ENCODE measurements around the gene MREG. TPM values are rescaled to one million over a fixed set of nuclear protein-coding genes. Genes with fewer than 3 reads are reported as not detected.

The MREG gene
- total and polyA plus RNA-seq, 9 of the 15 experiments (the other 6 are each of a cell fraction or from before 2014, with no cell fraction given): 0.77 to 3.8 (median 2.3) TPM

DNA sequence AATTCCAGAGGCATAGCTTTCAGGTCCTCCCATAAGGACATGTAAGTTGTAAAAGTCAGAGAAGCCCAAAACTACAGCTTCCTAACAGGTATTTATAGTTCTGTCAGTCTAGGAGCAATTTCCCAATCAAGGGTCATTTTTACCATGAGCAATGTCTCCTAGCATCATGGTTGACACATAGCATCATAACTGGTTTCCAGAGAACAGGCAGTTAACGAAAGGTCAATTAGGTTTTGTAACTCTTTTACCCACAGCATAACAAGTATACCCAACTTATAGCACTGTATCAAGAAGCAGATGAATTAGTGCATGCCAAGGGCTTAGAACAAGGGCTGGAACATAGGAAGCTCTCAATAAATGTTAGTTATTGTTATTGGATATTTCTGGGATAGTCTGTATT lies 110.1 kb downstream of the MREG start:
- H3K4me2 ChIP-seq (ENCODE audit: insufficient read depth, low read length): no peak overlapping the region
- H3K4me3 ChIP-seq: no peak overlapping the region
- FAIRE-seq (no peak), ATAC-seq (no peak), DNase-seq (ENCODE audit: extremely low read depth in 1 of 4, low spot score in 3 of 4) (no peak)
- no peaks in the 10 kb centered on the region for H3K27me3 ChIP-seq (ENCODE audit: control insufficient read depth in 2 of 2, insufficient read depth in 2 of 2, low read length in 2 of 2)
- H3K36me3 ChIP-seq (ENCODE audit: control insufficient read depth, insufficient read depth, low read length): no peaks in the 10 kb centered on the region
- BruUV-seq (replicated peaks): no TSS peak
- H2AFZ ChIP-seq (ENCODE audit: low read depth, low read length): no peak overlapping the region
- H4K20me1 ChIP-seq (replicated peaks; ENCODE audit: control insufficient read depth, insufficient read depth, low read length): no peaks in the 10 kb centered on the region
- ChIA-PET CTCF (ENCODE audit: low intra/inter-chr PET ratio) (no interaction called here), POLR2A (interaction anchor here (1.2 kb wide), 1 partner anchor 11 kb away, joined by 3 read pairs; no protein-coding TSS in a partner anchor)
- no peak overlapping the region for H3K9ac ChIP-seq (ENCODE audit: insufficient read depth in 1 of 2, low read depth in 2 of 2, low read length in 2 of 2)
- intact Hi-C loops (cut with micrococcal nuclease) (no loop called here), in situ Hi-C loops (cut with MboI) (no loop called here)
- TF ChIP-seq ZNF143 (CRISPR knock-in tag; IDR thresholded peaks at IDR 0.05): no peak
- no peak for TF ChIP-seq CBFA2T3 (IDR thresholded peaks at IDR 0.05)
- TF ChIP-seq KLF16 (IDR thresholded peaks at IDR 0.05): no peak
- TF ChIP-seq, protein P1, sequence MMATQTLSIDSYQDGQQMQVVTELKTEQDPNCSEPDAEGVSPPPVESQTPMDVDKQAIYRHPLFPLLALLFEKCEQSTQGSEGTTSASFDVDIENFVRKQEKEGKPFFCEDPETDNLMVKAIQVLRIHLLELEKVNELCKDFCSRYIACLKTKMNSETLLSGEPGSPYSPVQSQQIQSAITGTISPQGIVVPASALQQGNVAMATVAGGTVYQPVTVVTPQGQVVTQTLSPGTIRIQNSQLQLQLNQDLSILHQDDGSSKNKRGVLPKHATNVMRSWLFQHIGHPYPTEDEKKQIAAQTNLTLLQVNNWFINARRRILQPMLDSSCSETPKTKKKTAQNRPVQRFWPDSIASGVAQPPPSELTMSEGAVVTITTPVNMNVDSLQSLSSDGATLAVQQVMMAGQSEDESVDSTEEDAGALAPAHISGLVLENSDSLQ (IDR thresholded peaks at IDR 0.05): no peak
- TF ChIP-seq TCF15 (CRISPR knock-in tag; IDR thresholded peaks at IDR 0.05): no peak
- no peak for TF ChIP-seq ZNF586 (CRISPR knock-in tag; conservative IDR thresholded peaks at IDR 0.05)
- no peak for TF ChIP-seq KLF10 (CRISPR knock-in tag; IDR thresholded peaks at IDR 0.05)
- TF ChIP-seq POLR2B (IDR thresholded peaks at IDR 0.05; ENCODE audit: low read depth, partially characterized antibody): no peak
- no peak for TF ChIP-seq KLF1 (tag; IDR thresholded peaks at IDR 0.05)
- TF ChIP-seq, protein P2, sequence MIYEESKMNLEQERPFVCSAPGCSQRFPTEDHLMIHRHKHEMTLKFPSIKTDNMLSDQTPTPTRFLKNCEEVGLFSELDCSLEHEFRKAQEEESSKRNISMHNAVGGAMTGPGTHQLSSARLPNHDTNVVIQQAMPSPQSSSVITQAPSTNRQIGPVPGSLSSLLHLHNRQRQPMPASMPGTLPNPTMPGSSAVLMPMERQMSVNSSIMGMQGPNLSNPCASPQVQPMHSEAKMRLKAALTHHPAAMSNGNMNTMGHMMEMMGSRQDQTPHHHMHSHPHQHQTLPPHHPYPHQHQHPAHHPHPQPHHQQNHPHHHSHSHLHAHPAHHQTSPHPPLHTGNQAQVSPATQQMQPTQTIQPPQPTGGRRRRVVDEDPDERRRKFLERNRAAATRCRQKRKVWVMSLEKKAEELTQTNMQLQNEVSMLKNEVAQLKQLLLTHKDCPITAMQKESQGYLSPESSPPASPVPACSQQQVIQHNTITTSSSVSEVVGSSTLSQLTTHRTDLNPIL (CRISPR knock-in tag; IDR thresholded peaks at IDR 0.05): no peak
- no peaks in the 10 kb centered on the region for H3K9me3 ChIP-seq (replicated peaks; ENCODE audit: control insufficient read depth, insufficient read depth, low read depth, low read length)
- H3K9me1 ChIP-seq (ENCODE audit: control insufficient read depth, insufficient read depth, low read length): no peaks in the 10 kb centered on the region
- no peak overlapping the region for H3K27ac ChIP-seq (ENCODE audit: extremely low read depth, low read depth, low read length)
- no peaks in the 10 kb centered on the region for H3K79me2 ChIP-seq (ENCODE audit: control insufficient read depth, insufficient read depth, low read length)
- WGBS (ENCODE audit: insufficient coverage, low coverage, missing lambda C conversion rate): 15% methylated on average over 1 of the region's 1 CpG
- no peaks in the 10 kb centered on the region for H3K4me1 ChIP-seq (replicated peaks in 1 of 2; ENCODE audit: control insufficient read depth in 2 of 2, insufficient read depth in 2 of 2, low read length in 2 of 2)

All from K562 (cell line).